GM19467 (cell line): ENCODE measurements around the gene SDHA.
"Not testable (repeated sequence)": the region's sequence is repeated elsewhere in the genome, so short reads cannot be mapped to it uniquely, and the experiment has no call there.

Experiments
- ATAC-seq: cut with Tn5 transposase; IDR thresholded peaks from one replicate; pipeline ENCODE4 v1.9.1; 2021; ENCODE audit warnings: mild to moderate bottlenecking, moderate library complexity; ENCODE audit not compliant: unreplicated experiment

Gene SDHA

GRCh38 chr5:296954-297353 is 78.8 kb downstream of the SDHA start:
- not testable (repeated sequence) for ATAC-seq

- not testable (repeated sequence) for ATAC-seq
Measured at GRCh38 chr5:297448-297847, 79.3 kb downstream of the SDHA start.

- not testable (repeated sequence) for ATAC-seq
Measured at GRCh38 chr5:297991-298736, 80.0 kb downstream of the SDHA start.

GRCh38 chr5:298737-299125 is 80.6 kb downstream of the SDHA start:
- ATAC-seq, result no peak

- ATAC-seq, result not testable (repeated sequence)
Measured at GRCh38 chr5:299921-300320, 81.8 kb downstream of the SDHA start.

GRCh38 chr5:300691-301435 is 82.7 kb downstream of the SDHA start:
- not testable (repeated sequence) for ATAC-seq

GRCh38 chr5:302416-302815 is 84.3 kb downstream of the SDHA start:
- ATAC-seq, result not testable (repeated sequence)

GRCh38 chr5:302966-303365 is 84.8 kb downstream of the SDHA start:
- no peak for ATAC-seq

GRCh38 chr5:303741-304140 is 85.6 kb downstream of the SDHA start:
- not testable (repeated sequence) for ATAC-seq

GRCh38 chr5:305050-305449 is 86.9 kb downstream of the SDHA start:
- no peak for ATAC-seq

GRCh38 chr5:305459-305858 is 87.3 kb downstream of the SDHA start:
- ATAC-seq, result no peak

- no peak for ATAC-seq
Measured at GRCh38 chr5:306011-306805, 88.1 kb downstream of the SDHA start.
